GM19193 (cell line): ENCODE data around the gene CMBL.

Source experiments
- POLR2A ChIP-seq: IDR thresholded peaks from 4 replicates; pipeline ENCODE4 v1.6.1; 2011; ENCODE audit not compliant: insufficient read depth, insufficient read length; ENCODE audit errors: extremely low read depth

Gene CMBL

GRCh38 chr5:10335711-10336470 is 28.2 kb upstream of the CMBL start:
- TF ChIP-seq POLR2A: no peak

- no peak for TF ChIP-seq POLR2A
These were observed 27.1 kb upstream of the CMBL start for GRCh38 chr5:10334831-10335230.

- TF ChIP-seq POLR2A: no peak
These were observed 25.7 kb upstream of the CMBL start for GRCh38 chr5:10333154-10334006.

- TF ChIP-seq POLR2A: no peak
These were observed 24.6 kb upstream of the CMBL start for GRCh38 chr5:10332301-10332700.

- TF ChIP-seq POLR2A: no peak
These were observed 23.7 kb upstream of the CMBL start for GRCh38 chr5:10331341-10331796.

GRCh38 chr5:10330511-10331230 is 23.0 kb upstream of the CMBL start:
- TF ChIP-seq POLR2A: no peak

GRCh38 chr5:10329820-10330481 is 22.2 kb upstream of the CMBL start:
- TF ChIP-seq POLR2A: no peak

GRCh38 chr5:10329446-10329819 is 21.7 kb upstream of the CMBL start:
- no peak for TF ChIP-seq POLR2A

- no peak for TF ChIP-seq POLR2A
These were observed 20.6 kb upstream of the CMBL start for GRCh38 chr5:10328323-10328722.

- no peak for TF ChIP-seq POLR2A
These were observed 17.0 kb upstream of the CMBL start for GRCh38 chr5:10324518-10325370.

- TF ChIP-seq POLR2A: no peak
These were observed 16.1 kb upstream of the CMBL start for GRCh38 chr5:10323588-10324488.

- TF ChIP-seq POLR2A: no peak
These were observed 14.2 kb upstream of the CMBL start for GRCh38 chr5:10321882-10322281.

GRCh38 chr5:10320793-10321192 is 13.1 kb upstream of the CMBL start:
- no peak for TF ChIP-seq POLR2A
